Measurements from ENCODE around the gene EIF3L.

EIF3L gene

GRCh38 chr22:37896939-37897338 is 47.7 kb downstream of the EIF3L start:
- H3K4me3 ChIP-seq (replicated peaks; ENCODE audit: low read depth, low read length) = no peak overlapping the region
- no peak for DNase-seq (ENCODE audit: low read depth)
- TF ChIP-seq CTCF (IDR thresholded peaks at IDR 0.05; ENCODE audit: low read length, missing control alignments) = no peak

GRCh38 chr22:37897807-37898206 is 48.6 kb downstream of the EIF3L start:
- H3K4me3 ChIP-seq (replicated peaks; ENCODE audit: low read depth, low read length) = no peak overlapping the region
- no peak for DNase-seq (ENCODE audit: low read depth)
- no peak for TF ChIP-seq CTCF (IDR thresholded peaks at IDR 0.05; ENCODE audit: low read length, missing control alignments)

GRCh38 chr22:37898441-37899181 is 49.4 kb downstream of the EIF3L start:
- TF ChIP-seq CTCF (IDR thresholded peaks at IDR 0.05; ENCODE audit: low read length, missing control alignments) = no peak
- peak; percentile 18 for DNase-seq (ENCODE audit: low read depth)

GRCh38 chr22:37904572-37905533 is 55.6 kb downstream of the EIF3L start:
- no peak for TF ChIP-seq CTCF (IDR thresholded peaks at IDR 0.05; ENCODE audit: low read length, missing control alignments)
- DNase-seq (ENCODE audit: low read depth) = peak; percentile 98
- H3K4me3 ChIP-seq (replicated peaks; ENCODE audit: low read depth, low read length) = peak overlapping the region; percentile 45

More at GRCh38 chr22:37898441-37899181, 49.4 kb downstream of the EIF3L start:
- H3K4me3 ChIP-seq (replicated peaks; ENCODE audit: low read depth, low read length) = no peak overlapping the region

- no peak for TF ChIP-seq CTCF (IDR thresholded peaks at IDR 0.05; ENCODE audit: low read length, missing control alignments)
- peak; percentile 70 for DNase-seq (ENCODE audit: low read depth)
- peak within 1 kb of the TSS; percentile 74 for H3K4me3 ChIP-seq (replicated peaks; ENCODE audit: low read depth, low read length)
Measured at GRCh38 chr22:37905534-37906363, 56.5 kb downstream of the EIF3L start, which contains the start of gene MICALL1. TSS of gene MICALL1 (plus strand) at chr22:37906297. CDS start at chr22:37906423, 126 bp downstream.

GRCh38 chr22:37906364-37907008 is 57.3 kb downstream of the EIF3L start:
- TF ChIP-seq CTCF (IDR thresholded peaks at IDR 0.05; ENCODE audit: low read length, missing control alignments) = no peak
- DNase-seq (ENCODE audit: low read depth) = no peak
- peak overlapping the region; percentile 74 for H3K4me3 ChIP-seq (replicated peaks; ENCODE audit: low read depth, low read length)
